GM18519 (cell line): ENCODE data around the gene C10orf90.

ENCODE experiments used
- ATAC-seq: cut with Tn5 transposase; IDR thresholded peaks from one replicate; pipeline ENCODE4 v1.9.1; 2021; ENCODE audit warnings: mild to moderate bottlenecking, moderate library complexity; ENCODE audit not compliant: unreplicated experiment, low FRiP score

Gene C10orf90

DNA sequence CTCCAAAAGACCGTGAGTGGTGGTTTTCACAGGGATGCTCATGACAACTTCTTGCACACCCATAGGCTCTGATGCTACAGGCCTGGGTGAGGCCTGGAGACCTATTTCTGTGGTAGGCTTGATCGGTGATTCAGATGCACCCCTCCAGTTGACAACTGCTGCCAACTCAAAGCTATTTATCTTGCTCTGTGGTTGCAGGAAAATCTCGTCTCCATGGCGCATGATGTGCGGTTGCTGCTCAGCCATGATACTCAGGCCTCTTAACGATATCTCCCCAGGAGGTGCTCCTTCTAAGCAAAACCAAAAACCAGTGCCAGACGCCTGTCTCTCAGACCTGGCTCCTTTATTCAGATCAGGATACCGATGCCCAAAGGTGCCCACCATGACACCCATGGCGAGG, 31.4 kb downstream of the C10orf90 start:
- ATAC-seq = no peak

DNA sequence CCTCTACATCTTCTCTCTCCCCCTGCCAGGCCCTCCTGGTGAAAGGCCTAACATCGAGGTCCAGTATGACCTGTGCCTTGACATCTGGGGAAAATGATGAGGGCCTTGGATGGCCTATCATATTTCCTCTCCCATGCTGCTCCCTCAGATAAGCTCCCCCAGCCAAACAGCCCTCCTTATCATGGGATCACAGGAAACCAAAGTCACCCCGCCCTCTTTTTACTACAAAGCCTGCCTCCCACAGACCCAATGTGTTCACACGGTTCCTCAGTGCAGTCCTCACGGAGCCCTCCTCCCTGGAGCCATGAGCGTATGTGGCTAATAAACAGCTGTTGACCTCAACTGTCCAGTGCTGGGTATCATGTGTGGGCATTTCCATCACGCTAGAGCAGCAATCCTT, 32.0 kb downstream of the C10orf90 start:
- no peak for ATAC-seq

DNA sequence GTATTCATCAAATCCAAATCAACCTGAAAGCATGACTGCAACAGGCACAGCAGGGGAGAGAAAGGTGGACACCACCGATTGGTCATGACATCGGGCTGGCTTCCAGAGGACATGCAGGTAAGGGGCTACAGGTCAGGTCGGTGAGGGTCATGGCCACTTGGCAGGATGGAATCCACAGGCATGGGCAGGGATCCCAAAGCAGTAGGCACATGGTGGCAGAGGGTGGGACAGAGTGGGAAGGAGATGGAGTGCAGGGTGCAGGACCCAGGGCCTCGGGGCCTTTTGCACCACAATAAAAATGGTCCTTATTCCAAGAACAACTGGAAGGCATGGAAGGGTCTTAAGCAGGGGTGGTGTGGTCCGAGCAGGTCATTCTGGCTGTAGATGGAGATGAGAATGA, 33.0 kb downstream of the C10orf90 start:
- no peak for ATAC-seq

DNA sequence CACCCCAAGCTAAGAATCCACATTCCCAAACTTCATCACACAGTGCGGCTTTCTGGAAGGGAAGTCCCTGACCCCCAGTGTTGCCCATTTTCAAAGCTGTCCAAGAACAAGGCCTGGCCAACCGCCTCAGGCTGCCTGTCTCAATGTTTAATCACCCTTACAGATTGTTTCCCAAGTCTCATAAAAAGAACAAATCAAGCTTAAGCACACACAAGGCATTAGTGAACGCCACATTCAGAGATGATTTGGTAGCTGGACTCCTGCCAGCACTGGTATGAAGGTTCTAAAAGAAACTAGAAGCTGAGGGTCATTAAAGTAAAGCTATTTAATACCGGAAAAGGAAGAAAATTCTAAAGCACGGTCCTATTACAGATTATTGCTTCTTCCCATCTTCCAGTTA, 35.6 kb downstream of the C10orf90 start:
- no peak for ATAC-seq

DNA sequence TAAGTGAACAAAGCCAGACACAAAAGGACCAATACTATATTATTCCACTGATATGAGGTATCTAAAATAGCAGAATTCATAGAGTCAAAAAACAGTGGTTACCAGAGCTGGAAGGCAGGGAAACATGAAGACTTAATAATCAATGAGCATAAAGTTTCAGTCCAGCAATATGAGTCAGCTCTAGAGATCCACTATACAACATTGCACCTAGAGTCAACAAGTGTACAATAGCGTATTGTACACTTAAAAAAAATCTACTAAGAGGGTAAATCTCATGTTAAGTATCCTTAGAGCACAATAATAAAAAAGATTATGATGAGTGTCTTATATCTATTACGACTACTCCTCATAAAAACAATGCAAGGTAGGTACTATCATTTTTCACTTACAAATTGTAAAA, 36.1 kb downstream of the C10orf90 start:
- no peak for ATAC-seq

GRCh38 chr10:126632705-126633104, 37.8 kb downstream of the C10orf90 start:
- ATAC-seq = no peak

- no peak for ATAC-seq
Observed at GRCh38 chr10:126629925-126630624, 40.4 kb downstream of the C10orf90 start.

DNA sequence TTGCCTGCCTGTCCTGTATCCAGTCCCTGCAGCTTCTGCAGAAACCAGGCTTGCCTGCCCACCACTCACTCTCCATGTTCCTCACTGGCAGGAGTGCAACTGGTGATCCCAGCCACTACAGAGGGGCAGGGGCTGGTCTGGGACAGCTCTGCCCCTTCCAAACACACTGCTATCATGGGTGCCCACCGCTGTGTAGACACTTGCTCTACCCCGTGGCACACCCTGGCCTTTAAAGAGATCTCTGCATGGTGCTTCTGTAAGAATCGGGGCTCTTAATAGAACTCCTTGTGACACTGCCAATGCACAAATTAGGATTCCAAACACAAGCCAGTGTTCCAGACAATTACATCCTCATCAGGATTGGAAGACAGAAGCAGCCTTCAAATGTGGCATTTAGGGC, 41.7 kb downstream of the C10orf90 start:
- no peak for ATAC-seq

DNA sequence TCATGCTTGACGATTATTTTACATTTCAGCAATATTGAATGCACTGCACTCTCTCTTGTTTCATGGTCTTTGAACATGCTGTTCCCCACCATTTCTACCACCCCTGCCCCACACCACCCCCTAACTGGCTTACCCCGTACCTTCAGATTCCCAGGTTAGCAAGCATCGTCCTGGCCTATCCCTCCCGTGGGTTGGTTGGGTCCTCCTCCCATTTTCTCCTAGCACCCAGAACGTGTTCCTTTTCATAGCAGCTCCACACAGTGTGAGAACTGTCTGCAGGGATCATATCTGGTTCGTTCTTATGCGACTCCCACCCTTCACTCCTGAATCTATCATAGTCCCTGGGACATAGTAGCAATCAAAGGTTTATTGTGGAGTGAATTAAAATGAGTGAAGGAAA, 48.6 kb downstream of the C10orf90 start:
- no peak for ATAC-seq

DNA sequence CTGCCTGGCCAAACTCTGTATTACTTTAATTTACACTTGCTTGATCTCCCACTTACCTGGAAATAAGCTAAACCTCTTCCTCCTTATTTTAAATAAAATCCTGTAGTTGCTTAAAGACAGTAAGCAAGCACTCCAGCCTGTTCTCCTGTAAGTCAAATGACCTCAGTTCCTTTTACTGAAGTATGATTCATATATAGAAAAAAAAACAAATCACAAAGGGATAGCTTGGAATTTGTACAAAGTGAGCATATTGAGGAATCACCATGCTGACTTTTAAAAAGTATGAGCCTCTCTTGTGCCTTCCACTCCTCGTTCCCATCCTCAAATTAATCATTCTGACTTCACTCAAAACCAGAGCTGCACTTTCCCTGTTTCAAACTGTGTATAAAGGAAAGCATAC, 52.0 kb downstream of the C10orf90 start:
- no peak for ATAC-seq

GRCh38 chr10:126617733-126618132, 52.8 kb downstream of the C10orf90 start:
- no peak for ATAC-seq

- no peak for ATAC-seq
Observed at GRCh38 chr10:126617208-126617607, 53.3 kb downstream of the C10orf90 start.

- no peak for ATAC-seq
Observed at GRCh38 chr10:126616737-126617136, 53.8 kb downstream of the C10orf90 start.

- ATAC-seq = no peak
Observed at GRCh38 chr10:126611303-126611702, 59.2 kb downstream of the C10orf90 start.

DNA sequence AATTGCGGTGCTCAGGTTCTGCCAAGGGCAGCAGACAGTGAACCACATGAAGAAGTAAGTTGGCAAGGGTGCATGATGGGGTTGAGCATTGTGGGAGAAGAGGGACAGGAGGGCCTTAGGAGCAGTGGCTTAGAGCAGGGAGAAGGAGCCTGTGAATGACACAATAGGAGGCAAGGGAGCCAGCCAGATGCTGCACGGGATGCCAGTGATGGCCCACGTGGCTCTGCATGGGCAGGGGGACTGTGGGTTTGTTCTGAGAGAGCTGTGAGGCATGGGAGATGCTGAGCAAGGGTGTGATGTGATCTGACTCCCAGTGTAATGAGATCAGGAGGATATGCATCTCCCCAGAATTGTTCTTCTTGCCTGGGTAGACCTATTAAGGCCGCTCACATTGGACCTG, 60.9 kb downstream of the C10orf90 start:
- no peak for ATAC-seq

DNA sequence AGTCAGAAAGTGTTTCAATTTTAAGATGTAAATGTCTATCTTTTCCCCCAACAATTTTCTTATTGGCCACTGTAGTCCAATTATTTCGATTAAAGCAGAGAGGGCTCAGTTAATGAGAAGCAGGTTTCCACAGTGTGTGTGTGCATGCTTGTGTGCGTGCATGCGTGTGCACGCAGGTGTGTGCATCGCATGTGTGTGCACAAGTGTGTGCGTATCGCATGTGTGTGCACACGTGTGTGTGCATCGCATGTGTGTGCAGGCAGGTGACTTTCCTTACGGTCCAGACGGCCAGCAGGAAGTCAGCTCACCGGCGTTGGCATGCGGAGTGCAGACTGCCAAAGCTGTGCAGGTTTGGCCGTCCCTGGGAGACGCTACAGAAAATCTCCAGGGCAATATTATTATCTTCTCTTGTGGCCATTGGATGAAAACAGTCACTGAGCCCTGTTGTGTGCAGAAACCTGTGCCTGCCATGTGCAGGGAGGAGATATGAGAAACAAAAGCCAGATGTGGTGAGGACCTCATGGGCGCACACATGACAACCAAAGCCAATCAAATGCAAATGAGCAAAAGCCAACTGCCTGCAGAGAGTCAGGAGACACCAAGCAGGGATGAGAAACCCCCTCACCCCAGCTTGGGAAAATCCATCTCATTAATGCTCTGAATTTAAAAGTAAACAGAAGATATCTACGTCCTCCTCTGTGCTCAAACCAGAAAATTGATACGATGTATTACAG, 70.4 kb downstream of the C10orf90 start:
- ATAC-seq = no peak

GRCh38 chr10:126598009-126598408, 72.5 kb downstream of the C10orf90 start:
- ATAC-seq = peak; percentile 76

DNA sequence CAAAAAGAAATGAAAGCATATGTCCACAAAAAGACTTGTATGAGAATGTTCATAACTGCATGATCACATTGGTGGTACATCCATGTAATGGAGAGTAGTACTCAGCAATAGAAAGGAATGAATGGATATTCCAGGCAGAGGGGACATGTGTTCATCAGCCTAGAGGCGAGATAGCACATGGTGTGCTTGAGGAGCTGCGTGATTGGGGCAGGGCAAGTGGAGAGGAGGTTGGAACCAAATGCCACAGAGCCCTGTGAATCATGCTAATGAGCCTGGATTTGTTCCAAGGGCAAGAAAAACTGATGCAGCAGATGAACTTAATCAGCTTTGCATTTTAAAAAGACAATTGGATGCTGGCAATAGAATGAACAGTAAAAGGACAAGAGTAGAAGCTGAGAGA, 73.3 kb downstream of the C10orf90 start:
- ATAC-seq = no peak

- ATAC-seq = no peak
Observed at GRCh38 chr10:126596472-126597016, 73.9 kb downstream of the C10orf90 start.

DNA sequence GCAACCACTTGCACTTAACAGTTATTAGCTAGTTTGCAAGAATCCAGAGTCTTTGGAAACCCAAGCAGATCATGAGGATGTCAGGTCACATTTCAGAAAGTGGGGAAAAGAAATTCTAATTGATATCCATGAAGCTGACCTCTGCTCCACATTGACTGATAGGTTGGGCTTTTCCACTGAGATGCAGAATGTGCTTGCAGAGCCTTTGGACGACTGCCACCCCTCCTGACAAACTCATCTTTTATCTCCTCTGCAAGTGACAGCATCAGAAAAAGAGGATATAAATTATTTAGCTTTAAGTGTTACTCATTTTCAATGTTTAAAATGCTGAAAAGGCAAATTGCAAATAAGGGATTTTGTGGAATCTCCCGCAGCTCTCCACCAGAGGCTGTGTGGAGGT, 75.3 kb downstream of the C10orf90 start:
- no peak for ATAC-seq

DNA sequence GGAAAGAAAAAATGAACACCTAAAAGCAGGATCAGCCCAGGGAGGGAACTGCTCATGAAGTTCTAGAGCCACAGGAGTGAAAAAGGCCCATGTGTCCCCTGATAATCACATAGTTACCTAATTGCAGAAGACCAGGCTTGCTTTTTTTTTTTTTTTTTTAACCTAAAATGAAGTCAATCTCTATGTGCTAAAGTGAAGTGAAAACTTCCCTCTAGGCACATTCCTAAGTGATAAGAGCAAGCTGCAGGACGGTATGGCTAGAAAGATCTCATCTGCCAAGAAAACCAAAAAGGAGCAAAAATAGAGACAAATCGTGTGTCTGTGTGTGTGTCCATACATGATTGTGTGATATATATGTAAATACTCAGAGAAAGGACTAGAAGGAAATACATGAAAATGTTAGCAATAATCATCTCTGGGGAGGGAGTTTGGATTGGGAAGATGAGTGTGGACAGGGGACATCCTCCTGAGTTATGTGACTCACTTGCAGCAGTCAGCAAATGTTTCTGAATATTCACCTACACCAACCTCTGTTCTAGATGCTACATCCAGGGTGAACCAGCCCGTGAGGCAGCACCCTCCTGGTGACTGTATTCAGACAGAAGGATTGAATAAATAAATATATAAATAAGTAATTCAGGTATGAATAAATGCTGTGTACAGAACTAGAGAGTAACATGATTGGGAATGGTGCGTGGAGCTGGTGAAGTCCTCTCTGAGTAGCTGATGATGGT, 76.4 kb downstream of the C10orf90 start:
- ATAC-seq = no peak
